Fibroblast of mammary gland (primary cell): ENCODE measurements around the gene CFAP52.
"Not testable (repeated sequence)": the region's sequence is repeated elsewhere in the genome, so short reads cannot be mapped to it uniquely, and the experiment has no call there.

Experiments used
- DNase-seq: peaks from one replicate; pipeline ENCODE4 v3.0.0-alpha.2; 2010; ENCODE audit warnings: low read depth
- H3K4me3 ChIP-seq: 2 replicates; pipeline ENCODE4 v1.5.1; 2011; ENCODE audit warnings: low read depth, mild to moderate bottlenecking, low read length, moderate library complexity; ENCODE audit not compliant: control insufficient read depth
- TF ChIP-seq, protein P1 (sequence below): conservative IDR thresholded peaks from 2 replicates; pipeline ENCODE4 v1.5.1; 2011; ENCODE audit warnings: low read depth, low read length, inconsistent platforms; ENCODE audit not compliant: control insufficient read depth, insufficient read depth

The CFAP52 gene

GRCh38 chr17:9615486-9615885 is 39.0 kb downstream of the CFAP52 start:
- no peak overlapping the region for H3K4me3 ChIP-seq
- TF ChIP-seq, protein P1, sequence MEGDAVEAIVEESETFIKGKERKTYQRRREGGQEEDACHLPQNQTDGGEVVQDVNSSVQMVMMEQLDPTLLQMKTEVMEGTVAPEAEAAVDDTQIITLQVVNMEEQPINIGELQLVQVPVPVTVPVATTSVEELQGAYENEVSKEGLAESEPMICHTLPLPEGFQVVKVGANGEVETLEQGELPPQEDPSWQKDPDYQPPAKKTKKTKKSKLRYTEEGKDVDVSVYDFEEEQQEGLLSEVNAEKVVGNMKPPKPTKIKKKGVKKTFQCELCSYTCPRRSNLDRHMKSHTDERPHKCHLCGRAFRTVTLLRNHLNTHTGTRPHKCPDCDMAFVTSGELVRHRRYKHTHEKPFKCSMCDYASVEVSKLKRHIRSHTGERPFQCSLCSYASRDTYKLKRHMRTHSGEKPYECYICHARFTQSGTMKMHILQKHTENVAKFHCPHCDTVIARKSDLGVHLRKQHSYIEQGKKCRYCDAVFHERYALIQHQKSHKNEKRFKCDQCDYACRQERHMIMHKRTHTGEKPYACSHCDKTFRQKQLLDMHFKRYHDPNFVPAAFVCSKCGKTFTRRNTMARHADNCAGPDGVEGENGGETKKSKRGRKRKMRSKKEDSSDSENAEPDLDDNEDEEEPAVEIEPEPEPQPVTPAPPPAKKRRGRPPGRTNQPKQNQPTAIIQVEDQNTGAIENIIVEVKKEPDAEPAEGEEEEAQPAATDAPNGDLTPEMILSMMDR, result no peak
- peak; percentile 10 for DNase-seq

DNA sequence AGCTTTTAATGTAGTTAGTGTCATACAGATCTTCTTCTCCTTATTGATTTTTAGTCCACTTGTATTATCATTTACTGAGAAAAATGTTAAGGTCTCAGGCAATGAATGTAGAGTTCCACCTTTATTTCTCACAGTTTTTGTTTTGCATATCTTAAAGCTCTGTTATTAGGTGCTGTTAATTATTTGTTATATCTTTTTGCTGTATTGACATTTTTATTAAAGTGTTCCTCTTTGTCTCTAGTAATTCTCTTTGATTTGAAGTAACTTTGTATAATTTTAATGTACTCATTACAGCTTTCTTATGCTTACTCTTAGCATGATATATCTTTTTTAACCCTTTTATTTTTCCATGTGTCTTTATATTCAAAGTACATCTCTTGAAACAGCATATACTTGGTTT is 46.5 kb downstream of the CFAP52 start:
- H3K4me3 ChIP-seq, result no peak overlapping the region
- TF ChIP-seq, protein P1, result no peak
- DNase-seq, result no peak

- DNase-seq, result no peak
- TF ChIP-seq, protein P1, result no peak
- no peak overlapping the region for H3K4me3 ChIP-seq
Observed at GRCh38 chr17:9628509-9628908, 52.1 kb downstream of the CFAP52 start.

- TF ChIP-seq, protein P1, result no peak
- no peak overlapping the region for H3K4me3 ChIP-seq
- DNase-seq, result no peak
Observed at GRCh38 chr17:9632741-9633140, 56.3 kb downstream of the CFAP52 start.

DNA sequence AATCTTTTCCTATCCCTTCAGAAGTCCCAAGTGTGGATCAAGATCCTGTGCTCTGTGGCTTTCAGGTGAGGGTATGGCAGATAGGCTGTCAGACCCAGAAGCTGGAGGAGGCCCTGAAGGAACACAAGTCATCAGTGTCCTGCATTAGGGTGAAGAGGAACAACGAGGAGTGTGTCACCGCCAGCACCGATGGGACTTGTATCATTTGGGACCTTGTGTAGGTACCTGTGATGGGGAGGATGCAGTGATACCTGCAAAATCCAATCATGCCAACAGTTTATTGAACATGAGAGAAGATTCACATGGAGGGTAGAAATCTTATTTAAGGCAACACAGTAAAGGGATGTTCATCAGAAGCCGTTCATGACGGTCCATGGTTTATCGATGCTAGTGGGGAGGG is 58.9 kb downstream of the CFAP52 start:
- no peak for DNase-seq
- H3K4me3 ChIP-seq, result no peak overlapping the region
- TF ChIP-seq, protein P1, result no peak

GRCh38 chr17:9636501-9636900 is 60.1 kb downstream of the CFAP52 start:
- DNase-seq, result no peak
- H3K4me3 ChIP-seq, result no peak overlapping the region
- TF ChIP-seq, protein P1, result no peak

- not testable (repeated sequence) for H3K4me3 ChIP-seq, DNase-seq
Observed at GRCh38 chr17:9640388-9640787, 63.9 kb downstream of the CFAP52 start.
